Measurements from ENCODE around the gene RAB13. TPM values are rescaled to one million over a fixed set of nuclear protein-coding genes. Genes with fewer than 3 reads are reported as not detected.
A peak's percentile ranks its signal among the peaks of the same experiment; 100 is the strongest.

Gene RAB13
- total and polyA plus RNA-seq, 2 of the 4 experiments (the other 2 are of a cell fraction) = 42.3 to 249 TPM

DNA sequence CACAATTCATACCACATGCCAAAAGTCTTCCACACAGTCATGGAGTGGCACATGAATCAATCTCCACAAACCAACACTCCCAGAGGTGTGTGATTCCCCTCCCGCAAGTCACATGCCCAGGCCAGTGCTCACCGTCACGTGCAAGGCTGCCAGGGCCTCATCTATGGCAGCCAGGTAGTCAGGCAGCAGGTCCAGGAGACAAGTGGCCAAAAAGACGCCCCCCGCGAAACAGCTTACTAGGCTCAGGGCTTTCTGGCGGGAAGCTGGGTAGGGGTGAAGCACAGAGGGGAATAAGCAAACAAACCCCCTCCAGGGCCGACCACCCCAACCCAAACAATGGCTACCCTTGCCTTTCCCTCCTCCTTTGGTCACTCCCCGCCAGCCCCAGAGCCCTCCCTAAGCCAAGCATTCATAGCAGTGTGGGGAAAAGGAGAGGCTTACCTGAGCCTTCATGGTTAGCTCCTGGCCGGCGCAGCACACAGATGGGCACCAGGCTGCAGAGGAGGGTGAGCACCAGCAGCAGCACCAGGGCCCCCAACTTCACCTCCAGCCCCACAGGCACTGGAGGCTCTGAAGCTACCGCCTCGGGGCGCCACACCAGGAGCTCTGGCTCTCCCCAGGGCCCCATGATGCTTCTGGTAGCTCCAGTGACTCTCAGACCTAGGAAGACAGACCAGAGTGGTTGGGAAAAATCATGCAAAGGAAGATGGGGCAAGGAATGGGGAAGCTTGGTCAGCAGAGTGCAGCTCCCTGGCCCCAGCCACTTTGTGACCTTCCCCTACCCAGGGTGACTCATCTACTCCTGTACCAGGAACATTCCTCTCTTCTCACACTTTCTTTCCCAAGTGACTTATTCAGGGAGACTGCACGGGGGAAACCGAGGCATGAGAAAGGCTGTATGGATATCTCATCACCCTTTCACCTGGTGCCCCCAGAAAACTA is 23.8 kb downstream of the RAB13 start:
- H3K14ac ChIP-seq (replicated peaks; ENCODE audit: low read depth, low read length) = peak overlapping the region; percentile 97
- peak overlapping the region; percentile 70 to 92; a peak in 3 of 4 replicates for H4K8ac ChIP-seq (ENCODE audit: low read depth in 2 of 2, low read length in 2 of 2)
- H3K4me2 ChIP-seq (ENCODE audit: low read depth, low read length) = peak overlapping the region; percentile 92
- CTCF ChIA-PET = interaction anchor here (0.6 to 2.1 kb wide), 4 partner anchors 13 to 118 kb away, joined by 3 to 10 read pairs (median 6); partner anchors contain the start of genes DENND4B and RAB13
- no TSS peak for BruUV-seq (replicated peaks)
- no peaks in the 10 kb centered on the region for H3K27me3 ChIP-seq (ENCODE audit: control insufficient read depth, insufficient read depth, low read length)
- H2AK9ac ChIP-seq (replicated peaks; ENCODE audit: low read depth, low read length, poor library complexity) = peak overlapping the region; percentile 99
- intact Hi-C loops (cut with micrococcal nuclease) (loop anchor here (2.0 kb wide), 1 partner anchor 24 kb away; the partner anchor contains the start of gene RAB13), in situ Hi-C loops (cut with MboI; ENCODE audit: low sequenced_read_pairs) (loop anchor here (25.0 kb wide), 1 partner anchor 425 kb away; the partner anchor contains the start of genes S100A3, S100A4, S100A5 and S100A6), dilution Hi-C loops (cut with HindIII; ENCODE audit: low sequenced_read_pairs, unreplicated experiment) (no loop called here)
- peak overlapping the region; percentile 96 for H3K4ac ChIP-seq (ENCODE audit: low read depth, low read length)
- peaks cover 13% of the 10 kb centered on the region; the same call in 1 of the 2 replicates for H3K9me1 ChIP-seq (ENCODE audit: insufficient read depth, low read length)
- ATAC-seq (ENCODE audit: low read depth) (no peak), DNase-seq (peak; percentile 60)
- peak overlapping the region; percentile 81 for H4K91ac ChIP-seq (ENCODE audit: insufficient read depth, low read depth, low read length)
- peaks cover 12% of the 10 kb centered on the region for H4K20me1 ChIP-seq (ENCODE audit: insufficient read depth, low read length)
- peak overlapping the region; percentile 78 for H4K5ac ChIP-seq (ENCODE audit: low read depth, low read length)
- H2AK5ac ChIP-seq (ENCODE audit: low read depth, low read length) = peak overlapping the region; percentile 96
- peak overlapping the region; percentile 92 for H3K27ac ChIP-seq (ENCODE audit: insufficient read depth, low read length)
- H3K56ac ChIP-seq (ENCODE audit: extremely low read depth, insufficient read depth, low read length) = peak overlapping the region; percentile 62; the same call in 1 of the 2 replicates
- H2BK15ac ChIP-seq (ENCODE audit: low read depth, low read length) = no peak overlapping the region
- peaks cover 9 to 63% of the 10 kb centered on the region in 2 experiments for H3K79me1 ChIP-seq (ENCODE audit: low read depth in 1 of 2, low read length in 2 of 2)
- peak overlapping the region; percentile 92 for H2BK5ac ChIP-seq (ENCODE audit: low read depth, low read length, poor library complexity, severe bottlenecking)
- peak overlapping the region; percentile 98 for H3K23ac ChIP-seq (ENCODE audit: low read depth, low read length)
- peak overlapping the region; percentile 72 for H2BK120ac ChIP-seq (ENCODE audit: low read depth, low read length)
- H2BK20ac ChIP-seq (ENCODE audit: low read depth, low read length) = peak overlapping the region; percentile 30; the same call in 1 of the 2 replicates
- POLR2A ChIA-PET (ENCODE audit: unreplicated experiment) = no interaction called here
- 10% methylated on average over 2 of the region's 16 CpGs; no CpG with 5 or more reads in 1 of the 2 experiments for WGBS, 2 experiments (ENCODE audit: extremely low coverage in 2 of 2, insufficient read length in 1 of 2)
- H3K9me3 ChIP-seq (ENCODE audit: control insufficient read depth, insufficient read depth, low read length) = no peaks in the 10 kb centered on the region
- H3K4me1 ChIP-seq (ENCODE audit: control insufficient read depth, insufficient read depth, low read length) = peaks cover 7% of the 10 kb centered on the region
- peak overlapping the region; percentile 98 for H2AFZ ChIP-seq (replicated peaks; ENCODE audit: low read length, poor library complexity)
- peak overlapping the region; percentile 92 for H3K9ac ChIP-seq (ENCODE audit: low read depth, low read length)
- peaks cover 13% of the 10 kb centered on the region; the same call in 1 of the 2 replicates for H3K36me3 ChIP-seq (ENCODE audit: control insufficient read depth, insufficient read depth, low read length)
- H3K18ac ChIP-seq (ENCODE audit: low read depth, low read length) = peak overlapping the region; percentile 64
- H3K4me3 ChIP-seq (ENCODE audit: insufficient read depth, low read depth, low read length) = peak overlapping the region; percentile 76
- TF ChIP-seq RFX5 (IDR thresholded peaks at IDR 0.05; ENCODE audit: low read depth, low read length) = no peak
- TF ChIP-seq, protein P1, sequence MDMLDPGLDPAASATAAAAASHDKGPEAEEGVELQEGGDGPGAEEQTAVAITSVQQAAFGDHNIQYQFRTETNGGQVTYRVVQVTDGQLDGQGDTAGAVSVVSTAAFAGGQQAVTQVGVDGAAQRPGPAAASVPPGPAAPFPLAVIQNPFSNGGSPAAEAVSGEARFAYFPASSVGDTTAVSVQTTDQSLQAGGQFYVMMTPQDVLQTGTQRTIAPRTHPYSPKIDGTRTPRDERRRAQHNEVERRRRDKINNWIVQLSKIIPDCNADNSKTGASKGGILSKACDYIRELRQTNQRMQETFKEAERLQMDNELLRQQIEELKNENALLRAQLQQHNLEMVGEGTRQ (IDR thresholded peaks at IDR 0.05; ENCODE audit: low read depth, low read length) = peak; percentile 55; the same call in 1 of the 2 replicates
- peak; percentile 40; the same call in 1 of the 2 replicates for TF ChIP-seq FOS (IDR thresholded peaks at IDR 0.05; ENCODE audit: low read depth, low read length)
- no peak for TF ChIP-seq RAD21 (IDR thresholded peaks at IDR 0.05; ENCODE audit: low read length)
- TF ChIP-seq MAZ (IDR thresholded peaks at IDR 0.05; ENCODE audit: borderline replicate concordance, low read depth, low read length) = peak; percentile 40; the same call in 1 of the 2 replicates
- TF ChIP-seq MAFK (IDR thresholded peaks at IDR 0.05; ENCODE audit: low read depth, low read length) = no peak
- TF ChIP-seq SMC3 (IDR thresholded peaks at IDR 0.05; ENCODE audit: low read depth, low read length) = no peak
- no peak for TF ChIP-seq RCOR1 (IDR thresholded peaks at IDR 0.05; ENCODE audit: insufficient replicate concordance, low read length)
- TF ChIP-seq, protein P2, sequence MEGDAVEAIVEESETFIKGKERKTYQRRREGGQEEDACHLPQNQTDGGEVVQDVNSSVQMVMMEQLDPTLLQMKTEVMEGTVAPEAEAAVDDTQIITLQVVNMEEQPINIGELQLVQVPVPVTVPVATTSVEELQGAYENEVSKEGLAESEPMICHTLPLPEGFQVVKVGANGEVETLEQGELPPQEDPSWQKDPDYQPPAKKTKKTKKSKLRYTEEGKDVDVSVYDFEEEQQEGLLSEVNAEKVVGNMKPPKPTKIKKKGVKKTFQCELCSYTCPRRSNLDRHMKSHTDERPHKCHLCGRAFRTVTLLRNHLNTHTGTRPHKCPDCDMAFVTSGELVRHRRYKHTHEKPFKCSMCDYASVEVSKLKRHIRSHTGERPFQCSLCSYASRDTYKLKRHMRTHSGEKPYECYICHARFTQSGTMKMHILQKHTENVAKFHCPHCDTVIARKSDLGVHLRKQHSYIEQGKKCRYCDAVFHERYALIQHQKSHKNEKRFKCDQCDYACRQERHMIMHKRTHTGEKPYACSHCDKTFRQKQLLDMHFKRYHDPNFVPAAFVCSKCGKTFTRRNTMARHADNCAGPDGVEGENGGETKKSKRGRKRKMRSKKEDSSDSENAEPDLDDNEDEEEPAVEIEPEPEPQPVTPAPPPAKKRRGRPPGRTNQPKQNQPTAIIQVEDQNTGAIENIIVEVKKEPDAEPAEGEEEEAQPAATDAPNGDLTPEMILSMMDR (conservative IDR thresholded peaks at IDR 0.05; ENCODE audit: low read depth, low read length) = no peak
- TF ChIP-seq POLR2A (IDR thresholded peaks at IDR 0.05; ENCODE audit: low read depth, low read length) = no peak
- TF ChIP-seq CEBPB (IDR thresholded peaks at IDR 0.05; ENCODE audit: low read depth, low read length) = no peak
- TF ChIP-seq CHD1 (IDR thresholded peaks at IDR 0.05; ENCODE audit: low read depth, low read length) = no peak
- TF ChIP-seq BHLHE40 (IDR thresholded peaks at IDR 0.05; ENCODE audit: low read depth, low read length) = peak; percentile 33; the same call in 1 of the 2 replicates
- TF ChIP-seq NFE2L2 (IDR thresholded peaks at IDR 0.05; ENCODE audit: low read depth, low read length) = no peak
- TF ChIP-seq MXI1 (IDR thresholded peaks at IDR 0.05; ENCODE audit: borderline replicate concordance, low read depth, low read length) = no peak
